A673 (cell line): ENCODE measurements around the gene HGFAC.

Experiments
- CTCF ChIP-seq: fragments of 300-800, 200-600 bp; sonication (generic); conservative IDR thresholded peaks from 2 replicates; pipeline ENCODE4 v1.5.1; 2017; ENCODE audit warnings: low read depth, mild to moderate bottlenecking, antibody characterized with exemption, low read length, moderate library complexity, mixed read lengths
- EZH2 ChIP-seq: fragments of 200-600 bp; sonication (generic); IDR thresholded peaks from 2 replicates; pipeline ENCODE4 v1.6.1; 2017; ENCODE audit warnings: borderline replicate concordance, low read depth, mild to moderate bottlenecking, mixed read lengths, antibody characterized with exemption, low read length; ENCODE audit not compliant: poor library complexity, severe bottlenecking

GRCh38 chr4:3443750-3444309 is 2.1 kb downstream of the HGFAC start:
- no peak; the same call in 1 of the 2 replicates for TF ChIP-seq CTCF
- TF ChIP-seq EZH2, result no peak
